Measurements from ENCODE around the gene LGALS14.
"Not testable (repeated sequence)": the region's sequence is repeated elsewhere in the genome, so short reads cannot be mapped to it uniquely, and the experiment has no call there.

DNA sequence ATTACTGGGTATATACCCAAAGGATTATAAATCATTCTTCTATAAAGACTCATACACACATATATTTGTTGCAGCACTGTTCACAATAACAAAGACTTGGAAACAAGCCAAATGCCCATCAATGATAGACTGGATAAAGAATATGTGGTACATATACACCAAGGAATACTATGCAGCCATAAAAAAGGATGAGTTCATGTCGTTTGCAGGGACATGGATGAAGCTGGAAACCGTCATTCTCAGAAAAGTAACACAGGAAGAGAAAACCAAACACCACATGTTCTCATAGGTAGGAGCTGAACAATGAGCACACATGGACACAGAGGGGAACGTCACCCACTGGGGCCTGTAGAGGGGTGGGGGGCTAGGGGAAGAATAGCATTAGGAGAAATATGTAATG is 15.9 kb downstream of the LGALS14 start:
- TF ChIP-seq CTCF, POLR2A (IDR thresholded peaks at IDR 0.05): not testable (repeated sequence)

Measured in body of pancreas (tissue), 4 donors.